B cell (primary cell): ENCODE data around the gene GNB1. TPM values are rescaled to one million over a fixed set of nuclear protein-coding genes. Genes with fewer than 3 reads are reported as not detected.

Experiments
- ATAC-seq: fragments of 200-7000 bp; cut with Tn5 transposase; one replicate; pipeline ENCODE4 v1.10.0; 2021; ENCODE audit warnings: low read depth, mild to moderate bottlenecking, moderate number of reproducible peaks, moderate library complexity
- CTCF ChIA-PET: fragments of 350-600 bp; sonication (Branson Sonifier 250); formaldehyde crosslinking; loops from one replicate; lab custom pipeline; 2021; ENCODE audit warnings: antibody characterized with exemption, inconsistent platforms; lab: Charles Lee
- POLR2A ChIA-PET: fragments of 350-600 bp; sonication (Branson Sonifier 250); formaldehyde crosslinking; loops from one replicate; lab custom pipeline; 2021; ENCODE audit warnings: antibody characterized with exemption; lab: Charles Lee
- DNase-seq: peaks from one replicate; pipeline ENCODE4 v3.0.0; 2013
- H2AFZ ChIP-seq: 2 replicates; pipeline ENCODE4 v1.6.1; 2012; ENCODE audit warnings: mild to moderate bottlenecking, low read depth, low read length; ENCODE audit not compliant: insufficient read depth, poor library complexity, severe bottlenecking
- H3K27ac ChIP-seq, 2 donors: 1 replicate in 1 of 2; 2 replicates in 1 of 2; pipeline ENCODE4 v1.5.1; 2012 to 2013; ENCODE audit warnings: low read length in 2 of 2, mild to moderate bottlenecking in 2 of 2, moderate library complexity in 1 of 2
- H3K27me3 ChIP-seq, 4 experiments: fragments of 200-600 bp in 1 of 4; sonication (generic) in 1 of 4; replicated peaks in 1 of 4; 1 replicate in 2 of 4; 2 replicates in 2 of 4; pipeline versions ENCODE4 v1.6.1 to v1.7.0; 2013 to 2016; ENCODE audit warnings: low read length in 3 of 4, mild to moderate bottlenecking in 2 of 4, mixed read lengths in 1 of 4, moderate library complexity in 1 of 4; ENCODE audit not compliant: insufficient read depth in 4 of 4, control insufficient read depth in 3 of 4; ENCODE audit errors: control extremely low read depth in 1 of 4
- H3K36me3 ChIP-seq, 2 experiments: replicated peaks in 1 of 2; 1 replicate in 1 of 2; 2 replicates in 1 of 2; pipeline versions ENCODE4 v1.6.1 to v1.7.1; 2013; ENCODE audit warnings: low read length in 1 of 2; ENCODE audit not compliant: insufficient read depth in 2 of 2, control insufficient read depth in 1 of 2; ENCODE audit errors: control extremely low read depth in 1 of 2, extremely low read depth in 1 of 2
- H3K4me1 ChIP-seq, 2 donors: fragments of 200-600 bp in 1 of 2; sonication (generic) in 1 of 2; 1 replicate in 1 of 2; 2 replicates in 1 of 2; pipeline versions ENCODE4 v1.5.1 to v1.6.1; 2013 to 2017; ENCODE audit warnings: low read length in 2 of 2; ENCODE audit not compliant: control insufficient read depth in 2 of 2, insufficient read depth in 2 of 2
- H3K4me2 ChIP-seq: replicated peaks from 2 replicates; pipeline ENCODE3; 2012; ENCODE audit warnings: mild to moderate bottlenecking, low read depth, low read length; ENCODE audit not compliant: poor library complexity, severe bottlenecking
- H3K4me3 ChIP-seq, 5 experiments: fragments of 200-600 bp in 1 of 5; sonication (generic) in 1 of 5; 1 replicate in 3 of 5; 2 replicates in 2 of 5; pipeline versions ENCODE4 v1.5.1 to v1.7.0; 2011 to 2016; ENCODE audit warnings: low read length in 4 of 5, mild to moderate bottlenecking in 4 of 5, low read depth in 2 of 5, control low read depth in 1 of 5, moderate library complexity in 1 of 5; ENCODE audit not compliant: insufficient read depth in 1 of 5; ENCODE audit errors: control extremely low read depth in 1 of 5, extremely low read depth in 1 of 5
- H3K79me2 ChIP-seq: fragments of 200-600 bp; sonication (generic); one replicate; pipeline ENCODE4 v1.6.0; 2016; ENCODE audit warnings: low read length; ENCODE audit not compliant: control insufficient read depth, insufficient read depth
- H3K9ac ChIP-seq: fragments of 200-600 bp; sonication (generic); 2 replicates; pipeline ENCODE4 v1.6.1; 2017; ENCODE audit warnings: mild to moderate bottlenecking, low read length, moderate library complexity
- H3K9me3 ChIP-seq, 3 donors: one replicate each; pipeline versions ENCODE4 v1.6.1 to v1.7.1; 2013; ENCODE audit warnings: low read length in 2 of 3; ENCODE audit not compliant: control insufficient read depth in 2 of 3, insufficient read depth in 1 of 3; ENCODE audit errors: control extremely low read depth in 1 of 3
- H4K20me1 ChIP-seq: 2 replicates; pipeline ENCODE4 v1.6.0; 2012; ENCODE audit warnings: mild to moderate bottlenecking, low read length; ENCODE audit not compliant: insufficient read depth, control insufficient read depth, poor library complexity, severe bottlenecking
- H3K27ac Mint-ChIP-seq: one replicate; pipeline ENCODE4 v1.8.0; 2021; ENCODE audit warnings: mixed read lengths
- H3K27me3 Mint-ChIP-seq: one replicate; pipeline ENCODE4 v1.8.0; 2021; ENCODE audit warnings: mixed read lengths
- H3K4me1 Mint-ChIP-seq: one replicate; pipeline ENCODE4 v1.8.0; 2021; ENCODE audit warnings: mixed read lengths
- H3K4me3 Mint-ChIP-seq: one replicate; pipeline ENCODE4 v1.8.0; 2021; ENCODE audit warnings: mixed read lengths
- H3K9me3 Mint-ChIP-seq: one replicate; pipeline ENCODE4 v1.8.0; 2022; ENCODE audit warnings: mixed read lengths; ENCODE audit not compliant: insufficient read depth
- CTCF ChIP-seq: fragments of 200-600 bp; IDR thresholded peaks from one replicate; pipeline ENCODE4 v1.8.0; 2022; ENCODE audit warnings: antibody characterized with exemption, mild to moderate bottlenecking
- EZH2 ChIP-seq: IDR thresholded peaks from 2 replicates; pipeline ENCODE4 v1.6.1; 2012; ENCODE audit warnings: borderline replicate concordance, low read depth, mild to moderate bottlenecking, moderate library complexity, low read length; ENCODE audit not compliant: insufficient read depth, poor library complexity, severe bottlenecking
- WGBS: methylation state at CpG from one replicate; pipeline ENCODE4 v1.1.5; 2013; ENCODE audit warnings: missing lambda C conversion rate; ENCODE audit not compliant: insufficient coverage; 5-methylcytosine and 5-hydroxymethylcytosine counted together
- intact Hi-C: fragments of 100-400 bp; cut with micrococcal nuclease; formaldehyde crosslinking; loops from one replicate; pipeline ENCODE4 v1.10.0; 2022
- polyA plus RNA-seq: library from polyadenylated mRNA; depleted of rRNA; stranded (reverse); fragments of >200 nt; gene quantifications from 2 replicates; pipeline ENCODE4 v1.2.3, GENCODE V29; 2012
- total RNA-seq, 2 donors: library from RNA; stranded (reverse); fragments of 120-200 nt in 1 of 2; gene quantifications; 1 replicate in 1 of 2; 2 replicates in 1 of 2; pipeline versions ENCODE4 v1.2.3 to v1.2.4, GENCODE V29; 2013 to 2022

GNB1 gene
- total and polyA plus RNA-seq, 2 donors (not counting 1 experiment from before 2014, with no cell fraction given) = 249 to 269 TPM

DNA sequence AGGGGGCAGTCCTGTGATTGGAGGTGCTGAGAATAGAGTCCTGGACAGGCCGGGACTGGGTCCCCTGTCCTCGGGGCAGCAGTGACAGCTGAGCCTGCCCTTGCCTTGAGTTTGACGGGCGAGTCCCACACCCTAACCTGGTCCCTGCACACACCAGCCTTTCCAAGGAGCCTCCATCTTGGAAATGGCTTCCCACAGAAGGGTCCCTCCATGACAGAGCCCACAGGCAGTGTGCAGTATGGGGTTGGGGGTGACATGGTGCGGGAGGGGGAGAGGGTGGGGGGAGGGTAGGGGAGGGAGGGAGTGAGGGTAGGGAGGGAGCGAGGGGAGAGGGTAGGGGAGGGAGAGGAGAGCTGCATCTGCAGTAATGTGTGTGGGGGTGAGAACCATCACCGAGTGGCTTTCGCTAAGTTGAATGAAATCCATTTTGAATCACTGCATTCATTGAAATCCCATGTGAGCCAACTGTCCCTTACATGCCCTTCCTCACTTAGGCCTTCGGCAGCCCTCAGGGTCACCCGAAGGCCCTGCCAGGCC is 38.3 kb upstream of the GNB1 start:
- no peaks in the 10 kb centered on the region for H3K27me3 ChIP-seq
- no peak overlapping the region for H3K9ac ChIP-seq
- CTCF ChIA-PET = no interaction called here
- intact Hi-C loops = no loop called here
- no peak overlapping the region for H3K27ac ChIP-seq
- DNase-seq (peak; percentile 13), ATAC-seq (no peak)
- H3K4me3 ChIP-seq = no peak overlapping the region
- WGBS = 82% methylated on average over 7 of the region's 10 CpGs
- POLR2A ChIA-PET = no interaction called here
- no peaks in the 10 kb centered on the region for H3K79me2 ChIP-seq
- no peaks in the 10 kb centered on the region for H3K36me3 ChIP-seq
- no peaks in the 10 kb centered on the region for H3K4me1 ChIP-seq
- no peak for TF ChIP-seq CTCF
- TF ChIP-seq EZH2 = no peak
- no peak overlapping the region for H3K27ac Mint-ChIP-seq
- H3K4me3 Mint-ChIP-seq = no peak overlapping the region
- H2AFZ ChIP-seq = no peak overlapping the region
- no peaks in the 10 kb centered on the region for H4K20me1 ChIP-seq
- H3K9me3 ChIP-seq = peaks cover 0 to 4% (median 0%) of the 10 kb centered on the region in 3 donors
- peaks cover 7% of the 10 kb centered on the region for H3K27me3 Mint-ChIP-seq
- H3K4me2 ChIP-seq = no peak overlapping the region
- no peaks in the 10 kb centered on the region for H3K4me1 Mint-ChIP-seq
- no peaks in the 10 kb centered on the region for H3K9me3 Mint-ChIP-seq

DNA sequence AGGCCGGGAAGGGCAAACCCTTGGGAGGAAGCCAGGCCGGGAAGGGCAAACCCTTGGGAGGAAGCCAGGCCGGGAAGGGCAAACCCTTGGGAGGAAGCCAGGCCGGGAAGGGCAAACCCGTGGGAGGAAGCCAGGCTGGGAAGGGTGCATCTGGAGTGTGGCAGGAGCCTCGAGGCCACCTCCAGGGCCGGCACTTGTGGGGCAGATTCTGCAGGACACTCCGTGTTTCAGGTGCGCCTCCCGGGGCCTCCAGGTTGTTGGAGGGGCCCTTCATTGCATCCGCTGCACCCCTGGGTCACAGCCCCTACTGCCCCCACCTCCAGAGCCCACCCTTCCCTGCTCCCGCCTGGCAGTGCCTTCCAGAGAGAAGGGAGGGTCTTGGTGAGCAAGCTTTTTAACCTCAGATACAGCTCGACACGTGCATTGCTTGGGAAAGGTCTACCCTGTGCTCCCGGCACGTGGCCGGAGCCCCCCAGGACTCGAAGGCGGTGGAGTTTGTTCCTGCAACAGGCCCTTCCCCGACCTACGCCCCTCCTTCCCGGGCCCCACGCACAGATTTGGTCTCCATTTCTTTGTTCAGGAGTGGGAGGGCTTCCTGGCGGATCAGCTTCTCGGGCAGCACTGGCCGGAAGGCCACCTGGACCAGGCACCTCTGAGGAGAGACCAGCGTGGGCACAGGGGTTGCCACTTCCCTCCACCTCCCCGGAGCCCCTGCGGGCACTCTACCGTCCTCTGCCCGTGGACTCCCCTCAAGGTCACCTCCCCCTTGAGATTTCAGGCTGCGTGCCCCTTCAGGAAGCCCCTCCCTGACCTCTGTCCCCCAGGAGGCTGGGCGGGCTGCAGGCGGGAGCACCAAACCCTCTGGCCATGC is 37.6 kb upstream of the GNB1 start:
- no peaks in the 10 kb centered on the region for H4K20me1 ChIP-seq
- ChIA-PET CTCF (no interaction called here), POLR2A (no interaction called here)
- DNase-seq (peak; percentile 9), ATAC-seq (no peak)
- H3K4me3 ChIP-seq = no peak overlapping the region
- intact Hi-C loops = no loop called here
- H3K4me1 Mint-ChIP-seq = no peaks in the 10 kb centered on the region
- H3K27ac Mint-ChIP-seq = no peak overlapping the region
- no peak overlapping the region for H3K4me2 ChIP-seq
- WGBS = 81% methylated on average over 29 of the region's 34 CpGs
- H3K27ac ChIP-seq = no peak overlapping the region
- no peak overlapping the region for H3K9ac ChIP-seq
- H3K27me3 ChIP-seq = no peaks in the 10 kb centered on the region
- peaks cover 7% of the 10 kb centered on the region for H3K27me3 Mint-ChIP-seq
- H3K4me3 Mint-ChIP-seq = no peak overlapping the region
- H2AFZ ChIP-seq = no peak overlapping the region
- no peaks in the 10 kb centered on the region for H3K79me2 ChIP-seq
- no peaks in the 10 kb centered on the region for H3K9me3 Mint-ChIP-seq
- TF ChIP-seq EZH2 (no peak), CTCF (no peak)
- H3K4me1 ChIP-seq = no peaks in the 10 kb centered on the region
- H3K36me3 ChIP-seq = no peaks in the 10 kb centered on the region
- H3K9me3 ChIP-seq = peaks cover 0 to 4% (median 0%) of the 10 kb centered on the region in 3 donors
